ENCODE results near the gene UBALD1. TPM values are rescaled to one million over a fixed set of nuclear protein-coding genes. Genes with fewer than 3 reads are reported as not detected.

UBALD1 gene
- total and polyA plus RNA-seq, 10 of the 15 experiments (the other 5 are each of a cell fraction or from before 2014, with no cell fraction given), result 0.05 to 32.7 (median 5.1) TPM

DNA sequence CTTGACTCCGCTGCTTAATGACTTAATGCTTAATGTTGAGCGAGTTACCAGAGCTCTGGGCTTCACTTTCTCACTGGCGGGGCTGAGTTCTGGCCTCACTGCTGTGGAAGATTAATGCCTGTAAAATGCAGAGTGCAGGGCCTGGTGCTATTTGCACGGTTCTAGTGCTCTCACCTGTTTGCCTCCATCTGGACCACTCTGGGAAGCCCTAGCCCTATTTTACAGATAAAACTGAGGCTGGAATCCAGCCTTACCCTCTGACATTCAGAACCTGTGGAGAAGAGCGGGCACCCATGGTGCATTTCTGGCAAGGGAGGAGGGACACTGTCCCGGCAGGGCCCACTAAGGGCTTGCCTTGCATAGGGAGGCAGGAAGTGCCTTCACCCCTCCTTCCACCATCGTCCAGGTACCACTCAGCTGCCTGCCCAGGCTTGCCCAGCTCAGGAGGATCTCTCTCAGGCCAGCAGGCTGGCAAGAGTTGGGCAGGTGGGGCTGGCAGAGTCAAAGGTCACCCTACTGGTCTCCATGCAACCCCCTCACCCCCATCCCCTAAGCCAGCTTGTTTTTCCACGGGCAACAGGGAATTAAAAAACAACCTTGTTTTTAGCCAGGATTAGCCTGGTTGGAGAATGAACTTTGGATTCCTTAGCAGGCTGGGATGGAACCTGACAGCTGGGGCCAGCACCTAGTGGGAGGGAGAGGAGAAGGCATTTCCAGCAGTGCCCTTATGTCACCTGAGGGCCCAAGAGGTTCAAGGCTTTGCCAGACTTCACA is 4.1 kb upstream of the UBALD1 start:
- H3K27ac ChIP-seq (ENCODE audit: control insufficient read depth, insufficient read depth), result 0 out of 2 replicates have a peak overlapping the region, but pooled peaks have one; percentile 18
- H3K4me2 ChIP-seq (ENCODE audit: control insufficient read depth, insufficient read depth), result peak overlapping the region; percentile 48; the same call in 1 of the 2 replicates
- in situ Hi-C loops (cut with MboI) (loop anchor here (10.0 kb wide), 1 partner anchor 336 kb away; the partner anchor contains the start of gene SEC14L5), intact Hi-C loops (cut with micrococcal nuclease; ENCODE audit: unreplicated experiment) (loop anchor here (10.0 kb wide), 3 partner anchors 104 to 194 kb away; partner anchors contain the start of genes DNAJA3 and ROGDI)
- peaks cover 15% of the 10 kb centered on the region for H3K4me1 ChIP-seq (ENCODE audit: control insufficient read depth, insufficient read depth, low read length)
- SMC1A ChIA-PET (ENCODE audit: uncharacterized antibody, unreplicated experiment), result no interaction called here
- no peaks in the 10 kb centered on the region for H4K20me1 ChIP-seq (ENCODE audit: control insufficient read depth, insufficient read depth)
- ATAC-seq (no peak), FAIRE-seq (no peak), DNase-seq (ENCODE audit: low read depth, low spot score) (no peak)
- POLR2A ChIA-PET, result no interaction called here
- H3K27me3 ChIP-seq (replicated peaks in 1 of 2; ENCODE audit: control insufficient read depth in 2 of 2, insufficient read depth in 2 of 2, low read length in 1 of 2), result no peaks in the 10 kb centered on the region
- H3K36me3 ChIP-seq (ENCODE audit: control insufficient read depth in 2 of 2, insufficient read depth in 2 of 2, low read length in 1 of 2), result no peaks in the 10 kb centered on the region
- CTCF ChIA-PET, result interaction anchor here (1.8 kb wide), 1 partner anchor 113 kb away, joined by 7 read pairs; no protein-coding TSS in a partner anchor
- BruUV-seq (replicated peaks), result no TSS peak
- 0 out of 2 replicates have a peak, but pooled peaks have one; percentile 20 for TF ChIP-seq POLR2A (IDR thresholded peaks at IDR 0.05; ENCODE audit: low read depth, low read length)
- TF ChIP-seq, protein P1, sequence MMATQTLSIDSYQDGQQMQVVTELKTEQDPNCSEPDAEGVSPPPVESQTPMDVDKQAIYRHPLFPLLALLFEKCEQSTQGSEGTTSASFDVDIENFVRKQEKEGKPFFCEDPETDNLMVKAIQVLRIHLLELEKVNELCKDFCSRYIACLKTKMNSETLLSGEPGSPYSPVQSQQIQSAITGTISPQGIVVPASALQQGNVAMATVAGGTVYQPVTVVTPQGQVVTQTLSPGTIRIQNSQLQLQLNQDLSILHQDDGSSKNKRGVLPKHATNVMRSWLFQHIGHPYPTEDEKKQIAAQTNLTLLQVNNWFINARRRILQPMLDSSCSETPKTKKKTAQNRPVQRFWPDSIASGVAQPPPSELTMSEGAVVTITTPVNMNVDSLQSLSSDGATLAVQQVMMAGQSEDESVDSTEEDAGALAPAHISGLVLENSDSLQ (IDR thresholded peaks at IDR 0.05), result no peak
- TF ChIP-seq, protein P2, sequence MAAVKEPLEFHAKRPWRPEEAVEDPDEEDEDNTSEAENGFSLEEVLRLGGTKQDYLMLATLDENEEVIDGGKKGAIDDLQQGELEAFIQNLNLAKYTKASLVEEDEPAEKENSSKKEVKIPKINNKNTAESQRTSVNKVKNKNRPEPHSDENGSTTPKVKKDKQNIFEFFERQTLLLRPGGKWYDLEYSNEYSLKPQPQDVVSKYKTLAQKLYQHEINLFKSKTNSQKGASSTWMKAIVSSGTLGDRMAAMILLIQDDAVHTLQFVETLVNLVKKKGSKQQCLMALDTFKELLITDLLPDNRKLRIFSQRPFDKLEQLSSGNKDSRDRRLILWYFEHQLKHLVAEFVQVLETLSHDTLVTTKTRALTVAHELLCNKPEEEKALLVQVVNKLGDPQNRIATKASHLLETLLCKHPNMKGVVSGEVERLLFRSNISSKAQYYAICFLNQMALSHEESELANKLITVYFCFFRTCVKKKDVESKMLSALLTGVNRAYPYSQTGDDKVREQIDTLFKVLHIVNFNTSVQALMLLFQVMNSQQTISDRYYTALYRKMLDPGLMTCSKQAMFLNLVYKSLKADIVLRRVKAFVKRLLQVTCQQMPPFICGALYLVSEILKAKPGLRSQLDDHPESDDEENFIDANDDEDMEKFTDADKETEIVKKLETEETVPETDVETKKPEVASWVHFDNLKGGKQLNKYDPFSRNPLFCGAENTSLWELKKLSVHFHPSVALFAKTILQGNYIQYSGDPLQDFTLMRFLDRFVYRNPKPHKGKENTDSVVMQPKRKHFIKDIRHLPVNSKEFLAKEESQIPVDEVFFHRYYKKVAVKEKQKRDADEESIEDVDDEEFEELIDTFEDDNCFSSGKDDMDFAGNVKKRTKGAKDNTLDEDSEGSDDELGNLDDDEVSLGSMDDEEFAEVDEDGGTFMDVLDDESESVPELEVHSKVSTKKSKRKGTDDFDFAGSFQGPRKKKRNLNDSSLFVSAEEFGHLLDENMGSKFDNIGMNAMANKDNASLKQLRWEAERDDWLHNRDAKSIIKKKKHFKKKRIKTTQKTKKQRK (IDR thresholded peaks at IDR 0.05; ENCODE audit: low read depth, low read length), result no peak
- TF ChIP-seq LARP7 (IDR thresholded peaks at IDR 0.05), result no peak
- H3K9ac ChIP-seq (ENCODE audit: control insufficient read depth, insufficient read depth, low read length), result no peak overlapping the region
- H3K9me3 ChIP-seq (replicated peaks; ENCODE audit: control insufficient read depth, insufficient read depth, low read length), result no peaks in the 10 kb centered on the region
- RAD21 ChIA-PET (ENCODE audit: unreplicated experiment), result no interaction called here
- no peak overlapping the region for H2AFZ ChIP-seq (ENCODE audit: control insufficient read depth, low read depth, low read length)
- WGBS (ENCODE audit: insufficient coverage, insufficient replicate concordance, low lambda C conversion rate, missing lambda C conversion rate), result 82% methylated on average over 8 of the region's 8 CpGs
- no peak overlapping the region for H3K4me3 ChIP-seq
- H3K79me2 ChIP-seq (ENCODE audit: control insufficient read depth, insufficient read depth, low read length), result peaks cover 12% of the 10 kb centered on the region

Data from GM12878 (cell line).